A549 (cell line): ENCODE results near the gene ABCC3. TPM values are rescaled to one million over a fixed set of nuclear protein-coding genes. Genes with fewer than 3 reads are reported as not detected.
A peak's percentile ranks its signal among the peaks of the same experiment; 100 is the strongest.

Experiments used
- ATAC-seq, 2 experiments: fragments of 200-7000 bp in 1 of 2; fragments of >200 bp in 1 of 2; cut with Nextera tagmentation in 1 of 2; cut with Tn5 transposase in 1 of 2; 3 replicates each; pipeline versions ENCODE4 v1.8.0 to v1.9.1; 2018 to 2020; ENCODE audit warnings: mild to moderate bottlenecking in 1 of 2, moderate library complexity in 1 of 2
- CTCF ChIA-PET: fragments of 300-600 bp; sonication (Branson Sonifier 250); formaldehyde crosslinking; extraction: SDS; loops from one replicate; lab custom pipeline; 2021; ENCODE audit warnings: antibody characterized with exemption, inconsistent platforms; lab: Yijun Ruan, JAX
- POLR2A ChIA-PET: fragments of 350-600 bp; formaldehyde crosslinking; extraction: SDS; loops from one replicate; lab custom pipeline; 2021; ENCODE audit warnings: antibody characterized with exemption, inconsistent platforms; lab: Yijun Ruan, JAX
- DNase-seq, 2 experiments: peaks; one replicate each; pipeline versions ENCODE4 v3.0.0 to v3.0.0-alpha.2; 2011 to 2016; ENCODE audit warnings: low read depth in 1 of 2, low spot score in 1 of 2
- FAIRE-seq: peaks from 2 replicates; lab custom pipeline; 2011; peaks lifted over from hg19 to GRCh38; lab: Jason Lieb, UNC
- H3K27ac ChIP-seq, 2 experiments: fragments of >200 bp; sonication (Bioruptor Twin); formaldehyde crosslinking; 3 replicates each; pipeline ENCODE4 v1.5.1; 2016 to 2017
- H3K4me1 ChIP-seq: fragments of >200 bp; sonication (Bioruptor Twin); formaldehyde crosslinking; 3 replicates; pipeline ENCODE4 v1.6.1; 2016
- H3K4me2 ChIP-seq: fragments of >200 bp; sonication (Bioruptor Twin); formaldehyde crosslinking; 3 replicates; pipeline ENCODE4 v1.6.1; 2016
- H3K4me3 ChIP-seq: fragments of >200 bp; sonication (Bioruptor Twin); formaldehyde crosslinking; 3 replicates; pipeline ENCODE4 v1.5.1; 2016
- H3K9me3 ChIP-seq: fragments of >200 bp; sonication (Bioruptor Twin); formaldehyde crosslinking; 3 replicates; pipeline ENCODE4 v1.6.1; 2016
- BHLHE40 ChIP-seq: IDR thresholded peaks from 2 replicates; pipeline ENCODE4 v1.6.1; 2012; ENCODE audit warnings: low read depth, low read length, inconsistent platforms
- CBX2 ChIP-seq: fragments of 200-600 bp; sonication (generic); IDR thresholded peaks from 2 replicates; pipeline ENCODE4 v1.6.1; 2016; ENCODE audit warnings: low read depth, mild to moderate bottlenecking, borderline replicate concordance
- CBX8 ChIP-seq: fragments of 200-600 bp; sonication (generic); IDR thresholded peaks from 2 replicates; pipeline ENCODE4 v1.6.1; 2016
- CHD4 ChIP-seq: fragments of 200-600 bp; sonication (generic); IDR thresholded peaks from 2 replicates; pipeline ENCODE4 v1.6.1; 2016; ENCODE audit warnings: antibody characterized with exemption, mild to moderate bottlenecking, borderline replicate concordance
- CTCF ChIP-seq: fragments of >200 bp; sonication (Bioruptor Twin); formaldehyde crosslinking; IDR thresholded peaks from 3 replicates; pipeline ENCODE4 v1.5.1; 2016
- ELK1 ChIP-seq: fragments of 150-350 bp; IDR thresholded peaks from 2 replicates; pipeline ENCODE4 v1.6.1; 2014; ENCODE audit warnings: low read depth, mild to moderate bottlenecking, low read length
- FOXS1 ChIP-seq: fragments of 250-450 bp; sonication (Bioruptor Pico); IDR thresholded peaks from 2 replicates; pipeline ENCODE4 v1.5.0; 2020; ENCODE audit warnings: mild to moderate bottlenecking, moderate library complexity
- GATA3 ChIP-seq: IDR thresholded peaks from 2 replicates; pipeline ENCODE4 v1.6.1; 2012; ENCODE audit warnings: borderline replicate concordance
- HDAC2 ChIP-seq: fragments of 200-600 bp; sonication (generic); IDR thresholded peaks from 2 replicates; pipeline ENCODE4 v1.6.1; 2016
- HOXB13 ChIP-seq: fragments of 250-450 bp; sonication (Bioruptor Pico); IDR thresholded peaks from 2 replicates; pipeline ENCODE4 v1.5.0; 2020; ENCODE audit warnings: low read depth, mild to moderate bottlenecking, moderate library complexity
- HOXB5 ChIP-seq: fragments of 250-450 bp; sonication (Bioruptor Pico); IDR thresholded peaks from 2 replicates; pipeline ENCODE4 v1.5.0; 2020; ENCODE audit warnings: mild to moderate bottlenecking, moderate library complexity
- KDM1A ChIP-seq: fragments of 200-600 bp; sonication (generic); IDR thresholded peaks from 2 replicates; pipeline ENCODE4 v1.6.1; 2016; ENCODE audit warnings: low read depth, mild to moderate bottlenecking
- MYC ChIP-seq: IDR thresholded peaks from 2 replicates; pipeline ENCODE4 v1.6.1; 2012; ENCODE audit warnings: mild to moderate bottlenecking, inconsistent platforms, low read length, improper control_type of control experiment, borderline replicate concordance
- NPAS2 ChIP-seq: fragments of 250-450 bp; sonication (Bioruptor Pico); IDR thresholded peaks from 2 replicates; pipeline ENCODE4 v1.8.0; 2022; ENCODE audit warnings: mild to moderate bottlenecking, moderate library complexity, borderline replicate concordance
- POLR2AphosphoS2 ChIP-seq: conservative IDR thresholded peaks from 2 replicates; pipeline ENCODE4 v1.6.1; 2012; ENCODE audit warnings: low read length, improper control_type of control experiment, inconsistent platforms
- REST ChIP-seq: fragments of 200-600 bp; sonication (generic); IDR thresholded peaks from 2 replicates; pipeline ENCODE4 v1.6.1; 2016; ENCODE audit warnings: antibody characterized with exemption, mild to moderate bottlenecking, moderate library complexity
- RFX5 ChIP-seq: fragments of 450-650 bp; IDR thresholded peaks from 2 replicates; pipeline ENCODE4 v1.7.1; 2014; ENCODE audit warnings: antibody characterized with exemption, mild to moderate bottlenecking, moderate library complexity
- RNF2 ChIP-seq: fragments of 200-600 bp; sonication (generic); IDR thresholded peaks from 2 replicates; pipeline ENCODE4 v1.6.1; 2016; ENCODE audit warnings: low read depth, mild to moderate bottlenecking, antibody characterized with exemption, moderate library complexity, borderline replicate concordance
- ZC3H11A ChIP-seq: fragments of 450-650 bp; IDR thresholded peaks from 2 replicates; pipeline ENCODE4 v1.6.1; 2014; ENCODE audit warnings: antibody characterized with exemption, mild to moderate bottlenecking
- ZFP36 ChIP-seq: fragments of 450-650 bp; IDR thresholded peaks from 2 replicates; pipeline ENCODE4 v1.6.1; 2014; ENCODE audit warnings: borderline replicate concordance; ENCODE audit not compliant: partially characterized antibody
- WGBS: methylation state at CpG from one replicate; pipeline ENCODE4 v1.1.6; 2017; ENCODE audit errors: missing lambda C conversion rate; 5-methylcytosine and 5-hydroxymethylcytosine counted together
- polyA plus RNA-seq, 4 experiments: library from polyadenylated mRNA; depleted of rRNA in 3 of 4; stranded (reverse); fragments of >200 nt; fragmentation: RNase III in 1 of 4; extraction: RNeasy Plus Mini Kit Qiagen cat#74134 plus additional on column Dnase treatment in 1 of 4; gene quantifications; 2 replicates in 3 of 4; 3 replicates in 1 of 4; pipeline ENCODE4 v1.2.3, GENCODE V29; 2011 to 2017
- TF ChIP-seq, protein P1 (sequence below): fragments of >200 bp; sonication (Bioruptor Twin); formaldehyde crosslinking; IDR thresholded peaks from 3 replicates; pipeline ENCODE4 v1.6.1; 2016
- TF ChIP-seq, protein P2 (sequence below): fragments of 250-450 bp; sonication (Bioruptor Pico); IDR thresholded peaks from 2 replicates; pipeline ENCODE4 v1.5.0; 2021; ENCODE audit warnings: mild to moderate bottlenecking, moderate library complexity, borderline replicate concordance
- TF ChIP-seq, protein P3 (sequence below): IDR thresholded peaks from 2 replicates; pipeline ENCODE4 v1.6.1; 2012

ABCC3 gene
- polyA plus RNA-seq, 2 of the 4 experiments (the other 2 are of a cell fraction): 248 to 342 TPM

- H3K27ac ChIP-seq: no peak overlapping the region
- H3K4me1 ChIP-seq: no peaks in the 10 kb centered on the region
- H3K4me2 ChIP-seq: no peak overlapping the region
- no peaks in the 10 kb centered on the region for H3K9me3 ChIP-seq
- DNase-seq (no peak), FAIRE-seq (no peak), ATAC-seq (no peak)
- TF ChIP-seq BHLHE40 (no peak), NPAS2 (CRISPR knock-in tag) (no peak), POLR2AphosphoS2 (no peak), ZC3H11A (no peak), HOXB13 (no peak), MYC (no peak), CTCF (no peak), CHD4 (no peak), CBX2 (no peak), ELK1 (no peak), KDM1A (no peak), GATA3 (no peak), FOXS1 (CRISPR knock-in tag) (no peak)
- TF ChIP-seq, protein P1, sequence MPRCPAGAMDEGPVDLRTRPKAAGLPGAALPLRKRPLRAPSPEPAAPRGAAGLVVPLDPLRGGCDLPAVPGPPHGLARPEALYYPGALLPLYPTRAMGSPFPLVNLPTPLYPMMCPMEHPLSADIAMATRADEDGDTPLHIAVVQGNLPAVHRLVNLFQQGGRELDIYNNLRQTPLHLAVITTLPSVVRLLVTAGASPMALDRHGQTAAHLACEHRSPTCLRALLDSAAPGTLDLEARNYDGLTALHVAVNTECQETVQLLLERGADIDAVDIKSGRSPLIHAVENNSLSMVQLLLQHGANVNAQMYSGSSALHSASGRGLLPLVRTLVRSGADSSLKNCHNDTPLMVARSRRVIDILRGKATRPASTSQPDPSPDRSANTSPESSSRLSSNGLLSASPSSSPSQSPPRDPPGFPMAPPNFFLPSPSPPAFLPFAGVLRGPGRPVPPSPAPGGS: no peak
- TF ChIP-seq, protein P2, sequence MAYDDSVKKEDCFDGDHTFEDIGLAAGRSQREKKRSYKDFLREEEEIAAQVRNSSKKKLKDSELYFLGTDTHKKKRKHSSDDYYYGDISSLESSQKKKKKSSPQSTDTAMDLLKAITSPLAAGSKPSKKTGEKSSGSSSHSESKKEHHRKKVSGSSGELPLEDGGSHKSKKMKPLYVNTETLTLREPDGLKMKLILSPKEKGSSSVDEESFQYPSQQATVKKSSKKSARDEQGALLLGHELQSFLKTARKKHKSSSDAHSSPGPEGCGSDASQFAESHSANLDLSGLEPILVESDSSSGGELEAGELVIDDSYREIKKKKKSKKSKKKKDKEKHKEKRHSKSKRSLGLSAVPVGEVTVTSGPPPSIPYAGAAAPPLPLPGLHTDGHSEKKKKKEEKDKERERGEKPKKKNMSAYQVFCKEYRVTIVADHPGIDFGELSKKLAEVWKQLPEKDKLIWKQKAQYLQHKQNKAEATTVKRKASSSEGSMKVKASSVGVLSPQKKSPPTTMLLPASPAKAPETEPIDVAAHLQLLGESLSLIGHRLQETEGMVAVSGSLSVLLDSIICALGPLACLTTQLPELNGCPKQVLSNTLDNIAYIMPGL (CRISPR knock-in tag): no peak
- TF ChIP-seq, protein P3, sequence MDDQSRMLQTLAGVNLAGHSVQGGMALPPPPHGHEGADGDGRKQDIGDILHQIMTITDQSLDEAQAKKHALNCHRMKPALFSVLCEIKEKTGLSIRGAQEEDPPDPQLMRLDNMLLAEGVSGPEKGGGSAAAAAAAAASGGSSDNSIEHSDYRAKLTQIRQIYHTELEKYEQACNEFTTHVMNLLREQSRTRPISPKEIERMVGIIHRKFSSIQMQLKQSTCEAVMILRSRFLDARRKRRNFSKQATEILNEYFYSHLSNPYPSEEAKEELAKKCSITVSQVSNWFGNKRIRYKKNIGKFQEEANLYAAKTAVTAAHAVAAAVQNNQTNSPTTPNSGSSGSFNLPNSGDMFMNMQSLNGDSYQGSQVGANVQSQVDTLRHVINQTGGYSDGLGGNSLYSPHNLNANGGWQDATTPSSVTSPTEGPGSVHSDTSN: no peak
- ChIA-PET CTCF (interaction anchor here (1.8 kb wide), 1 partner anchor 28 kb away, joined by 8 read pairs; no protein-coding TSS in a partner anchor), POLR2A (no interaction called here)
- WGBS: 93% methylated on average over 18 of the region's 18 CpGs
- no peak overlapping the region for H3K4me3 ChIP-seq
Observed at GRCh38 chr17:50602836-50603235, 31.8 kb upstream of the ABCC3 start.

- POLR2A ChIA-PET: no interaction called here
- Histone ChIP-seq H3K27ac (no peak overlapping the region), H3K4me2 (no peak overlapping the region), H3K9me3 (no peaks in the 10 kb centered on the region), H3K4me1 (no peaks in the 10 kb centered on the region), H3K4me3 (no peak overlapping the region)
- CTCF ChIA-PET: interaction anchor here (1.0 kb wide), 1 partner anchor 95 kb away, joined by 3 read pairs; no protein-coding TSS in a partner anchor
- FAIRE-seq (no peak), DNase-seq (peak; percentile 37 to 68), ATAC-seq (peak; percentile 78 to 81)
- WGBS: 61% methylated on average over 9 of the region's 9 CpGs
- no peak for TF ChIP-seq GATA3
- no peak for TF ChIP-seq ZC3H11A
- TF ChIP-seq CBX8: no peak
- no peak for TF ChIP-seq RFX5
- TF ChIP-seq REST: no peak
- TF ChIP-seq, protein P2 (CRISPR knock-in tag): no peak
- no peak for TF ChIP-seq RNF2
- TF ChIP-seq ZFP36: no peak
- TF ChIP-seq HDAC2: no peak
- TF ChIP-seq HOXB5 (CRISPR knock-in tag): no peak
Observed at GRCh38 chr17:50603340-50603739, 31.3 kb upstream of the ABCC3 start.
